ENCODE measurements around the gene CDH26.
"Not testable (repeated sequence)": the region's sequence is repeated elsewhere in the genome, so short reads cannot be mapped to it uniquely, and the experiment has no call there.

The CDH26 gene

GRCh38 chr20:60040471-60041162, 82.4 kb downstream of the CDH26 start:
- DNase-seq (ENCODE audit: extremely low spot score) = no peak
- TF ChIP-seq CTCF (IDR thresholded peaks at IDR 0.05; ENCODE audit: control extremely low read depth, extremely low read depth, low read depth, missing control alignments) = no peak
- CTCF ChIA-PET = interaction anchor here (1.7 kb wide), 1 partner anchor 17 kb away, joined by 4 read pairs; no protein-coding TSS in a partner anchor
- POLR2A ChIA-PET = no interaction called here

GRCh38 chr20:60041436-60042165, 83.4 kb downstream of the CDH26 start:
- DNase-seq (ENCODE audit: extremely low spot score); POLR2A ChIA-PET; CTCF ChIA-PET: not testable (repeated sequence)

GRCh38 chr20:60043435-60043834, 85.2 kb downstream of the CDH26 start:
- CTCF ChIA-PET = no interaction called here
- no peak for TF ChIP-seq CTCF (IDR thresholded peaks at IDR 0.05; ENCODE audit: control extremely low read depth, extremely low read depth, low read depth, missing control alignments)

GRCh38 chr20:60046011-60046413, 87.8 kb downstream of the CDH26 start:
- CTCF ChIA-PET = interaction anchor here (1.1 kb wide), 1 partner anchor 11 kb away, joined by 4 read pairs; no protein-coding TSS in a partner anchor
- TF ChIP-seq CTCF (IDR thresholded peaks at IDR 0.05; ENCODE audit: control extremely low read depth, extremely low read depth, low read depth, missing control alignments) = no peak
- POLR2A ChIA-PET = no interaction called here
- DNase-seq (ENCODE audit: extremely low spot score) = no peak

More at GRCh38 chr20:60043435-60043834, 85.2 kb downstream of the CDH26 start:
- POLR2A ChIA-PET = no interaction called here
- DNase-seq (ENCODE audit: extremely low spot score) = no peak

- CTCF ChIA-PET = interaction anchor here (1.2 to 1.3 kb wide), 2 partner anchors 10 to 11 kb away, joined by 3 to 7 read pairs; no protein-coding TSS in a partner anchor
- no peak for DNase-seq (ENCODE audit: extremely low spot score)
- TF ChIP-seq CTCF (IDR thresholded peaks at IDR 0.05; ENCODE audit: control extremely low read depth, extremely low read depth, low read depth, missing control alignments) = no peak
- POLR2A ChIA-PET = no interaction called here
These were observed 88.2 kb downstream of the CDH26 start for GRCh38 chr20:60046436-60046835.

- TF ChIP-seq CTCF (IDR thresholded peaks at IDR 0.05; ENCODE audit: control extremely low read depth, extremely low read depth, low read depth, missing control alignments) = no peak
- POLR2A ChIA-PET = no interaction called here
- CTCF ChIA-PET = interaction anchor here (1.2 to 1.3 kb wide), 2 partner anchors 10 to 11 kb away, joined by 3 to 7 read pairs; no protein-coding TSS in a partner anchor
- no peak for DNase-seq (ENCODE audit: extremely low spot score)
These were observed 88.6 kb downstream of the CDH26 start for GRCh38 chr20:60046860-60047259.
